ENCODE results near the gene GNAI2. TPM values are rescaled to one million over a fixed set of nuclear protein-coding genes. Genes with fewer than 3 reads are reported as not detected.

GNAI2 gene
- total RNA-seq, 1 donor from 2014 or later, result 97.9 TPM

GRCh38 chr3:50289130-50289529 lies 53.1 kb downstream of the GNAI2 start:
- no peaks in the 10 kb centered on the region for H3K27me3 ChIP-seq (ENCODE audit: control insufficient read depth, insufficient read depth, low read length)
- peaks cover 34% of the 10 kb centered on the region for H3K36me3 ChIP-seq (ENCODE audit: control insufficient read depth, insufficient read depth, low read length)
- no peak for FAIRE-seq
- H3K4me3 ChIP-seq (ENCODE audit: low read depth, low read length), result no peak overlapping the region
- DNase-seq (ENCODE audit: low read depth), result no peak
- no peak for TF ChIP-seq CTCF (IDR thresholded peaks at IDR 0.05; ENCODE audit: insufficient read depth, low read length, severe bottlenecking)

- no peaks in the 10 kb centered on the region for H3K27me3 ChIP-seq (ENCODE audit: control insufficient read depth, insufficient read depth, low read length)
- DNase-seq (ENCODE audit: low read depth) (no peak), FAIRE-seq (no peak)
- H3K36me3 ChIP-seq (ENCODE audit: control insufficient read depth, insufficient read depth, low read length), result peaks cover 34% of the 10 kb centered on the region
- H3K4me3 ChIP-seq (ENCODE audit: low read depth, low read length), result no peak overlapping the region
- no peak for TF ChIP-seq CTCF (IDR thresholded peaks at IDR 0.05; ENCODE audit: insufficient read depth, low read length, severe bottlenecking)
Observed at GRCh38 chr3:50290161-50290641, 54.2 kb downstream of the GNAI2 start.

GRCh38 chr3:50292159-50293078 lies 56.4 kb downstream of the GNAI2 start, which contains the start of gene IFRD2:
TSS of gene IFRD2 (minus strand) at chr3:50292429. CDS start at chr3:50292274, 155 bp downstream.
- peak; percentile 23 for FAIRE-seq
- TF ChIP-seq CTCF (IDR thresholded peaks at IDR 0.05; ENCODE audit: insufficient read depth, low read length, severe bottlenecking), result no peak
- peaks cover 31% of the 10 kb centered on the region for H3K36me3 ChIP-seq (ENCODE audit: control insufficient read depth, insufficient read depth, low read length)

GRCh38 chr3:50293079-50293801 lies 57.2 kb downstream of the GNAI2 start:
- TF ChIP-seq CTCF (IDR thresholded peaks at IDR 0.05; ENCODE audit: insufficient read depth, low read length, severe bottlenecking), result no peak
- Histone ChIP-seq H3K4me3 (ENCODE audit: low read depth, low read length) (no peak overlapping the region), H3K36me3 (ENCODE audit: control insufficient read depth, insufficient read depth, low read length) (peaks cover 25% of the 10 kb centered on the region), H3K27me3 (ENCODE audit: control insufficient read depth, insufficient read depth, low read length) (no peaks in the 10 kb centered on the region)
- DNase-seq (ENCODE audit: low read depth) (no peak), FAIRE-seq (peak; percentile 18)

More at GRCh38 chr3:50292159-50293078, 56.4 kb downstream of the GNAI2 start, which contains the start of gene IFRD2:
- H3K4me3 ChIP-seq (ENCODE audit: low read depth, low read length), result peak within 1 kb of the TSS; percentile 93
- no peaks in the 10 kb centered on the region for H3K27me3 ChIP-seq (ENCODE audit: control insufficient read depth, insufficient read depth, low read length)
- DNase-seq (ENCODE audit: low read depth), result peak; percentile 93

- no peak for TF ChIP-seq CTCF (IDR thresholded peaks at IDR 0.05; ENCODE audit: insufficient read depth, low read length, severe bottlenecking)
- DNase-seq (ENCODE audit: low read depth), result no peak
- Histone ChIP-seq H3K36me3 (ENCODE audit: control insufficient read depth, insufficient read depth, low read length) (peaks cover 16% of the 10 kb centered on the region), H3K4me3 (ENCODE audit: low read depth, low read length) (no peak overlapping the region), H3K27me3 (ENCODE audit: control insufficient read depth, insufficient read depth, low read length) (no peaks in the 10 kb centered on the region)
- no peak for FAIRE-seq
Observed at GRCh38 chr3:50294089-50294488, 58.1 kb downstream of the GNAI2 start.
